GM19193 (cell line): Measurements from ENCODE around the gene SYT6.

Source experiments
- POLR2A ChIP-seq: IDR thresholded peaks from 4 replicates; pipeline ENCODE4 v1.6.1; 2011; ENCODE audit not compliant: insufficient read depth, insufficient read length; ENCODE audit errors: extremely low read depth

Gene SYT6

DNA sequence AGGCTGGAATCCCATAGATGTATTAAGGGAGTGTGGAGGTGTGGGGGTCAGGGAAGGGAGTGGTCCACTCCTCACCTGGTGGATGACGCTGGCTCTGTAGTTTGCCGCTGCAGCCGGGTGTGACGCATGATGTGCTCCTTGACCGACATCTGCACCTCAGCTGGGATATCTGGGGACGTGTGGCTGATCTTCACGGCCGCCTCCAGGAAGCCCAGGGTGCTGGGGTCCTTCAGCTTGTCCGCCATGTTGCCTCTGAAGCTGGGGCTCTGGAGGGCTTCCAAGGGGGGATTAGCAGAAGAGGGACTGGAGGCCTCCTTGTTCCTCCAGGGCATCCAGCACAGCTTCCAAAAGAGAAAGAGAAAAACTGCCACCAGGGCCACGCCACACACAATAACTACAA, 14.1 kb downstream of the SYT6 start:
- TF ChIP-seq POLR2A = no peak

DNA sequence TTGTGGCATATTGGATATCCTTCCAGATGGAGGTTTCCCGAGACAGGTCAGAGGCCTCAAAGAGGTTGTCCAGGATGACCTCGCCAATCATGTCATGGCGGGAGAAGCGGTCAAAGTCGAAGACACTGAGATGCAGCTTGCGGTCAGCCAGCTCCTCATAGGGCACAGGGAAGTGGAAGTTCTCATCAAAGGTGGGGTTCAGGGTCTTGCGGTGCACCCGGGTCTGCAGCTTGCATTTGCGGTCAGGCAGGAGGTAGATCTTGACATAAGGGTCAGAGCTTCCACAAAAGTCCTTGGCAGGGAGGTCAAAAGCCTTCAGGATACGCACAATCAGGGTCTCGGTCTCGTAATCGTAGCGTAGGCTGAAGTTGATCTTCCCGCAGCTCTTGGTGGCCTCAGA, 16.2 kb downstream of the SYT6 start:
- TF ChIP-seq POLR2A = no peak

DNA sequence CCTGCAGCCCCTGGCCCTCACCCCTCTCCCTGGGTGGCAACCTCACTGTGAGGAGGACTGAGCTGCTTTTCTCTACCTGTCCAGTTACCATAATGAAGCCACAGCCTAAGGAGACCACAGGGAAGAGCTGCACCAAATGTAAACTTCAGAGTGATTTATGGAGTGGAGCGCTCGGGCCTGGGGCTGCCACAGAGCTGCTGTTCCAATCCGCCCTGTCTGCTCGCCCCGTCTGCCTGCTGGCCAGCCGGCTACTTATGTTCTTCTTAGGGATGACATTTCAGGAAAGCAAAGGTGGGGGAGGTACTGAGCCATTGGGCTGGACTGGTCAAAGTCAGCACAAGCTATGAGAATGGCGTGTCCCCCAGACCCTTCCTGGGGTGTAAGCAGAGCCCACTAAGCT, 17.9 kb downstream of the SYT6 start:
- TF ChIP-seq POLR2A = no peak

DNA sequence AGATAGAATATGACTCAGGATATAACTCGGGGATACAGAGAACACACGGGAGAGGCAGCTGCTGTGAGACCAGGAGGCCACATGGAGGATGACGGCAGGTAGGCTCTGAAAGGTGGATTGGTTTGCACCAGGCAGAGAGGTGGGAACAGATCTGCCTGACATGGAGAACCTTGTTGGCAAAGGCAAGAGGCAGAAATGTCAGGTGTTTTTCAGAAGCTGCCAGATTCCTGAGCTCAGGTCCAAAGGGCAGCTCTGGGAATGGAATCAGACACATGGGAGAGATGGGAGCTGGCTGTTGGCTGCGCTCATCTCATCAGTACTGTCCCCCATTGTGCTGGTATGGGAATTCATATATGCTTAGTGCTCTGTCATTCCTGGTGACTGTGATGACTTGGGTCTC, 19.2 kb downstream of the SYT6 start:
- no peak for TF ChIP-seq POLR2A

DNA sequence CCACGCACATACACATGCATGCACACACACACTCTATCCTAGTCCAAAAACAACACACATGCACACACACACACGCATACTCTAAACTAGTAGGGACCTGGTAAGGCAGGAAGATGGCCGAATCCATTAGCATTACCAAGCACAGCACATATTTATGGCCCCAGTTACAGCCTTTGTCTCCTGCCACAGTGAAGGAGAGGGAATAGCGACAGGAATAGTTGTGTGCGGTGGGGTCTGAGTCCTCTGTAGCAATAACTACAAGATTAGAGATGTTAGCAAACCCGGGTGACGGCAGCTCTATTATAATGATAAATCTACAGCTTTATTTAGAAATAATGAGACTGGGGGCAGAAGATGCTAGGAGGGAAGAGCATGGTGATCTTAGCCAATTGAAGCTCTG, 20.5 kb downstream of the SYT6 start:
- TF ChIP-seq POLR2A = no peak

DNA sequence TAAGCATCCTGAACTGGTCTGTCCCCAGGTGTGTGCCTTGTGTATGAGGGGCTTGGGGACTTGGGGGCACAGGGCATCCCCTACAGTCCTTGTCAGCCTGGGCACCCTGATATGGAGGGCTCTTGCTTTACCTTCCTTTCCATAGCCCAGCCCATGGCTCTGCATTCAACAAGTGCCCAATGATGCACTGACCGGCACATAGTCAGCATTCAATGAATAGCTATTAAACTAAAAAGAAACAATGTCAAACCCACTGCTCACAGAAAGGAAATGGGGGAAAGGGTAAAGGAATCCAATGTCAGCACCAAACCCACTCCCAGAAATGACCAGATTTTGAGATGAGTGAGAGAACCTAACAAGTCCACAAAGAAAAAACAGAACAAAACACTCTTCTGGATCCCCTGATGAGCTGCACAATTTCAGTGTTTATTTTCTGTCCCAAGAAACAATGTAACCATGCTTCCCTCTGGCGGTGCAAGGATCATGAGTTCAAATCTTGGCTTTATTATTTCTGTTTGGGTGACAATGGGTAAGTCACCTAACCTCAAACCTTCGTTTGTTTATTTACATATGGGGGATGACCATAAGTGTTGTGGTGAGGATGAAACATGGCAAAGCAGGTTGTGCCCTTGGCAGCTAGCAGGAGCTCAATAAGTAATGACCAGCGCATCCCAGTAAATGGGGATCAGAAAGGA, 22.0 kb downstream of the SYT6 start:
- no peak for TF ChIP-seq POLR2A

DNA sequence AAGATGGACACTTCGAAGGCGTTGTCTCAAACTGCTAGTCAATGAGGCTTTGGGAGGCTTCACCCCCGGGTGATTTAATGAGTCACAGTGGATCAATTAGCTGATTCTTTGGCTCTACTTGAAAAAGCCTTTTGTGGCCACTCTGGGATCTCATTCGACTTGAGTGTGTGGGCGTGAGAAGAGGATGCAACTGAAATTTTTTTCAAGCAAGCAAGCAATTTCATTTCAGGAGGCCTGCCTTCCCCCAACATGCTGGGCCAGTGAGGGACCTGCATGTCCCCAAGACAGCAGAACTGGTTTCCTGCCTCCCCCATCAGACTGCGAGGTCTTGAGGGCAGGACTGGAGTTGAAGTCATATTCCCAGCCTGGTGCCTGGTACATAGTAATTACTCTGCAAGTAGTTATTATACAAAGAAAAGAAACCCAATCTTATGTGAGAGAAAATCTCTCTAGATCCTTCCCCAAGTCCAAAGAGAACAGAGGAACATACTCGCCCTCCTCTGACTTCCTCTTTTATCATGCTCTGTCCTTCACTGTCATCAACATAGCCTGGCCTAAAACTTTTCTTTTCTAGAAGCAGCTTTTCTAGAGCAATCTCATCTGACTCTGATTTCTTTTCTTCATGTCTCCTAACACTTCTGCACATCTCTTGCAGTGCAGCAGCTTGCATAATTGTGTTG, 22.7 kb downstream of the SYT6 start:
- TF ChIP-seq POLR2A = no peak

DNA sequence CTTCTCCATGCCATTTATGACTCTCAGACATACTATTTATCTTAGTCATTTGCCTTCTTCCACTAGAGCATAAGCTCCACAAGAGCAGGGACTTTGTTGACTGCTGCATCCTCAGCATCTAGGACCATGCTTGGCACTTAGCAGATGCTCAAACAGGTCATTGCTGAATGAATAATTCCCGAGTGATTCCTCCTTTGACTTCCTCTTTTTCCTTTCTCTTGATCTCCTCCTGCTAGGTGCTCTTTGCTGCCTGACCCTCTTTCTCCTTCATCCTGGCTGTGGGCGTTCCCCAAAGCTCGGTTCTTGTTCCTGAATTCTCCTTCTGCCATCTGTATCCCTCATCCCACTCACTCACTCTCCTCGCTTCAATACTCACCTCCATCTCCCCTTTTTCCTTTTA, 23.5 kb downstream of the SYT6 start:
- TF ChIP-seq POLR2A = no peak

DNA sequence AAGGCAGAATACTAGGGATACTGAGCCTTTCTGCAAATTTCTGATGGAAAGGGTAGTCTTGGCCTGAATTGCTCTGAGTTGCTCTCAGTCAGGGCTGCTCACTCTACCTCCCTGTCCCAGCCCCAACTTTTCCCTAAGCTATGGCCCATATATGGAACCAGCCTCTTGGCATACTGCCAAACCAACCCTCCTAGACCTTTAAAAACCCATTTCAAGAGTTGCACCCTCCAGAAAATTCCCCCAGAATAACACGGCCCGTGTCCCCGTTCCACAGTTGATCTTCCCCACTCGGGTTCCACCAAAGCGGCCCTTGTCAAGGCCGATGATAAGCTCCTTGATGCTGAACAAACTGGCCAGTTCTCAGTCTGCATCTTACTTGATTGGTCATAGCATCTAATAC, 25.4 kb downstream of the SYT6 start:
- TF ChIP-seq POLR2A = no peak

DNA sequence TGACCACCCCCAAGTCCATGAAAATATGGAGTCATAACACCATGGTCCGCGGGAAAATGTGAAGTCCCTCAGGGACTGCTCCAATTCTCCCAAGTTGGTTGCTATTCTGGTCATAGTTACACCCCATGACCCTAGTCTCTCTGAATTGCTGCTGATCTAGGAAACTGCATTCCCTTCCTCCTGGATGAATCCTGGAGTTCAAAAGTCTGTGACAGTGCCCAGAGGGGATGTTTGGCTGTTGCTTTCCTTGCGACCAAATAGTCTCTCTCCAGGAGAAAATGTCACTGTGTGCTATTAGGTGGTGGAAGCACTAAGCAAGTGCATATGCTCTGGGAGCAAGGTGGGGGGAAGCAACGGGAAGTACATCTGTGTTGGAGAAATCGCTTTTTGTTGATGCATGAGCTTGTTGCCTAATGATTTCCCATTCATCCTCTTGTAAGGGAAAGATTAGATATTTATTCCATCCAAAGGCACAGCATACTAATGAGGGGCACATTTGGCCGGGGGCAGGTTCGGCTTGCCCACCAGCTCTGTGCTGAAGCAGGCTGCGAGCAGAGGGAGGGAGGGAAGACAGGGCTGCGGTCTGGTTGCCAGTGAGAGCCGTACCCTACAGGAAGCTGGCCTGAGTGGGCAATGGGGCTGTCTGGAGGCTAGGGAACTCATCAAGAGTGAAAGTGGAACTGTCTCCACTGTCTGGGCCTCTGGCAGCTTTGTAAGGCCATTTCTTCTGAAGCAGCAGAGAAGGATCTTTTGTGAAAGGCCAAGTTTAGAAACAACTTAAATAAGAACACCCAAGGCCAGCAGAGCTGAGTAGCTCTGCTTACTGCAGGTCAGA, 27.2 kb downstream of the SYT6 start:
- no peak for TF ChIP-seq POLR2A

DNA sequence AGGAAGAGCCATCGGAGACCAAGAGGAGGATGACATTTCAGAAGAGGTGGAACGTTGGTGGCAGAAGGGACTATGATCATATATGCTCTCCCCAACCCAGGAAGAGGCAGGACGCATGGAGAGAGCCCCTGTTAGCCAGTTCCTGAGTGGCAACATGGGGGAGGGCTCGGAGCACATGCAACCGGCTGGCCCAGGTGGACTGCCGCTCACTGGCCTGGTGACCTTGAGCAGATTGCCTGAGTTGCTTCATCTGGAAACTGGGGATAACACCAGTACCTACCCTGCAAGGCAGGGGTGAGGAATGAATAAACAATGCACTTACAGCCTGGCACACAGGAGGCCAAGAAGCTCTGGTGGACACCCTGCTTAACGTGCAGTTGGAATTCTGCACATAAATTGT, 29.0 kb downstream of the SYT6 start:
- no peak for TF ChIP-seq POLR2A

DNA sequence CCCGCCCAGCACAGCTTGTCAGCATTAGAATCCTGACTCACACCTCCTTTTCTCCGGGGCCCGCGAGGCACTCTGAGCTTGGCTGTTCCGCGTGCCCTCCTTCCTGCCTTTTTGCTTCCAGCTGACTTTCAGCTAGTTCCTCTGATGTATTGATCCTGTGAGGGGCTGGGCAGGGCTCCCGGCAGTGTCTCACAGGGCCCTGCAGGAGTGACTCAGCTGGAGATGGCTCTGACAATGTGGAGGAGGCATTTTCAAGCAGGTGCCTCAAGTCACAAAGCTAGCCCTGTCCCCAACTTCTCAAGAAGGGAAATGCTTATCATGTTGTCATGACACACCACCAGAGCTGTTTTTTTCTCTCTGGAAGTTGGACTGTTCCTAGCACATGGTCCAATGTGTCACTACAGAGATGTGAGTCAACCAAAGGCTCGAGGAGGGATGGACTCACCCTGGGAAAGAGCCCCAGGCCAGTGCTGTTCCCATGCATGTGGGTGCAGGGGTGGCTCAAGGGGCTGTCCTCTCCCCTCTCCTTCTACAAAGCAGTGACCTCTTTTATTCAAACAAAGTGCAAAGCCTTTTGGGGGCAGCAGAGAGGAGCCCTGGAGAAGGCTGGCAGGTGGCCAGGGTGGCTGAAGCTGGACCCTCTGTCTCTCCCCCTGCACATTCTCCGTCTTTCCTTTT, 30.6 kb downstream of the SYT6 start:
- no peak for TF ChIP-seq POLR2A

DNA sequence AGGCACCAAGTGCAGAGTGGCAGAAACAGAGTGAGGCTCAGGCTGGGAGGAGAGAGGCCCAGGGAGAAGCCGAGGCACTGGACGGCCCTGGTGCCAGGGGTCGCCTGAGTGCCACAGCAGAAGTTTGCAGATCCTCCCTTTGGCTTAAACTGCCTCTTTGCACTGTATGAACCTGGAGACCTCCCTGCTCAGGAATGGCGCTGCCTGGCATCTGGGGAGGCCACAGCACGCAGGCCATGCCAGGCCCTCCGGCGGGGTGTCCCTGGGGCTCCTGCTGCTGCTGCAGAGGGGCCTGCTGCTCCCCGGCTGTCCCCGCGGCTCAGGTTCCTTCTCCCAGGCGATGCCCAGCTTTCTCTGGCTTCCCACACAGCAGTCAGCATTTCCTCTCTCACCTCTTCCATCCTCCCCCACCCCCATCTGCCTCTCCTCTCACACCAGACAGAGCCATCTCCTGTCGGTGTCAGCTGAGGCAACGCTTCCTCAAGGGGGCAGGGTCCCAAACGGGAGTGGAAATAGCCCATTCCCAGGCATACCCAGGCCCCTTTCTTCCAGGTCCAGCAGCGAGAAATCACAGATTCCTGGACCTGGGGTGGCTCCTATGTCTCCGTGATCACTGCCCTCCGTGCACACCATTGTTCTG, 35.2 kb downstream of the SYT6 start:
- TF ChIP-seq POLR2A = no peak

DNA sequence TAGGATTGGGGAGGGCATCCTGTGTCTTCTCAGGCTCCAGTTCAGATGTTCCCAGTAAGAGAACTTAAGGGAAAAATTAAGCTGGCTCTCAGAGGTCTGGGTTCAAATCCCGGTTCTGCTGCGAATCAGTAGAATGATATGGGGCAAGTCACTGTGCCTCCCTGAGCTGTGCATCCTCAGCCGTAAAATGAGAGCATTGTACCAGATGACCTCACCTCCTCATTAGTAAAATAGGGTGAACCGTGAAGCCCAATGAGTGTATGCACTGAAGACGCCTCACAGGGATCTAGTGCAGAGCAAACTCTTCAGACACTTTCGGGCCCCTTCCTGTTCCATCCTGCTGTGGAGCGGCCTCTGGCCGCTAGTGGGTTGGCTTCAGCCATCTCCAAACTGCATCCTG, 36.0 kb downstream of the SYT6 start:
- no peak for TF ChIP-seq POLR2A

DNA sequence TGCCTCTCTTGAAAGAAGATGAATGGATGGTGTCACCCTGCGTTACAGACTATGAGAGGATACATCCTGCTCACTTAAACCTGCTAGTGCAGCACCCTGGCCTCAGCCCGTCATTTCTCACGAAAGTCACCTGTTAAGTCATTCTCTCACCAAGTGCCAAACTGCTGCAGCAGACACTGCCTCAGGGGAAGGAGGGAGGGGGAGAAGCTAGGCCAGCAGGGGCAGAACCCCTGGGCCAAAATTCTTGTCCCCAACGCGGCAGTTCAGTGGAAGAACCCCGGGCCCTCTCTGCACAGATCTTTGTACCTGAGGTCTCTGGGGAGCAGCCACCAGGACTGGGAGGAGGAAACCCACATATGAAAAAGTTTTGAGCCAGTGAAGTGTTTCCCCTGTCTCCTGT, 37.6 kb downstream of the SYT6 start:
- TF ChIP-seq POLR2A = no peak
